ENCODE measurements around the gene IQCN. TPM values are rescaled to one million over a fixed set of nuclear protein-coding genes. Genes with fewer than 3 reads are reported as not detected.
A peak's percentile ranks its signal among the peaks of the same experiment; 100 is the strongest.
"Not testable (repeated sequence)": the region's sequence is repeated elsewhere in the genome, so short reads cannot be mapped to it uniquely, and the experiment has no call there.

IQCN gene
- total RNA-seq, 1 donor from 2014 or later = 0.57 TPM

DNA sequence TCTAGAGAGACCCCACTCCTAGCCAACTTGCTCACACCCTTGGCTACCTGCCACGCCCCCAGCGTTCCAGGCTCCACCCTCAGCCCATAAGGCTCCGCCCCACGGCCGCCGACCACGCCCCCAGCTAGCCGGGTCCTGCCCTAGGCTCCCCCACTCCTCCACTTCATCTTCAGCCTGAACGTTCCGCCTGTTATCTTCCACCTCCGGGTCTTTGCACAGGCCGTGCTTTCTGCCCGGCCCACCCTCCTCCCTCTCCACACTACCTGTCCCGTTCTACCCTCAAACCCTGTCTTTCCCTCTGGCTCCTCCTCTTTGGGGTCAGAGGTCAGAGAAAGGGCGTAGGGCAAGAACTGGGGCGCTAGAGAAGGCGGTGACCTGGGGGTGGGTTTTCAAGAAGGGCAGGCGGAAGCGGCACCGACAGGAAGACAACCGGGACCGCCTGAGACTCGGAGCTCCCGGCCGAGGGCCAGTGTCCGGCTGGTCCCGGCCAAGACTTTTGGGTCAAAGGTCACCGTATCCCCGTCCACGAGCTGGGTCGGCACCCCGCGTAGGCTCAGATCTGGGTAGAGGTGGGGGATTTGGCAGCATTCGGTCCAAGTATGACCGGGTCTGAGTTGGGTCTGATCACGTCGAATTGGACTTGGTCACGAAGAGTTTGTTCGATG lies 50.3 kb downstream of the IQCN start:
- intact Hi-C loops (cut with micrococcal nuclease) = no loop called here
- ATAC-seq (peak; percentile 16), DNase-seq (peak; percentile 70)

DNA sequence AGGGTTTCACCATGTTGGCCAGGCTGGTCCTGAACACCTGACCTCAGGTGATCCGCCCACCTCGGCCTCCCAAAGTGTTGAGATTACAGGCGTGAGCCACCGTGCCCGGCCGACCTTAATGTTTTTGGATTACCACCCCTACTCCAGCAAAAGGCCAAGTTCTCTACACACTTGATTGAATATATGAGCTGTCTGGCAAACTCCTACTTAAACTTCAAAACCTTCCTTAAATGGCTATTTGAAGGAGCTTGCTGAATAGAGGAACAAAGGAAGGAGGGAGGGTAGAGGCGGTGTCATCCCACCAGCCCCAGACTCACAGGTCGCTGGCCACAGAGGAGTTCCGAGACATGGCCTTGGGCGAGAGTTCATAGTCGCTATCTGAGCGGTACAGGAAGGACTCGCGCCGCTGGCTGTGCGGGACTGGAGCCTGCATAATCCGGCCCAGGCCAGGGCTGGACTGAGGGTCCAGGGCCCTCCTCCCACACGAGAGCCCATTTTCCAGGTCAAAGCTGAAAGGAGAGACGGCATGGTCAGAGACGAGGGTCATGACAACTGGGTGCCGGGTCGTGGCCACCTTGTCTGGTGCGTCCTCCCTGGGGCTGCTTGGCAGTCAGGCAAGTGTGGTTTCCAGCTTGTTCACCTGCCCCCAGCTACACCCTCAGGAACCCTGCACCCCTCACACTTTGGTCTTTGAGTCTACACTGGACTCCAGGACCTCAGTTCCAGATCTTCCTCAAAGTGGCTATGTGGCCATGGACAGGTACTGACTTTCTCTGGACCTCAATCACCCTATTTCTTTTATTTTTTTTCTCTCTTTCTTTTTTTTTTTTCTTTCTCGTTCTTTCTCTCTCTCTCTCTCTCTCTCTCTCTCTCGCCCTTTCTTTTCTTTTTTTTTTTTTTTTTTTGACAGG lies 52.2 kb downstream of the IQCN start:
- no peak for DNase-seq

DNA sequence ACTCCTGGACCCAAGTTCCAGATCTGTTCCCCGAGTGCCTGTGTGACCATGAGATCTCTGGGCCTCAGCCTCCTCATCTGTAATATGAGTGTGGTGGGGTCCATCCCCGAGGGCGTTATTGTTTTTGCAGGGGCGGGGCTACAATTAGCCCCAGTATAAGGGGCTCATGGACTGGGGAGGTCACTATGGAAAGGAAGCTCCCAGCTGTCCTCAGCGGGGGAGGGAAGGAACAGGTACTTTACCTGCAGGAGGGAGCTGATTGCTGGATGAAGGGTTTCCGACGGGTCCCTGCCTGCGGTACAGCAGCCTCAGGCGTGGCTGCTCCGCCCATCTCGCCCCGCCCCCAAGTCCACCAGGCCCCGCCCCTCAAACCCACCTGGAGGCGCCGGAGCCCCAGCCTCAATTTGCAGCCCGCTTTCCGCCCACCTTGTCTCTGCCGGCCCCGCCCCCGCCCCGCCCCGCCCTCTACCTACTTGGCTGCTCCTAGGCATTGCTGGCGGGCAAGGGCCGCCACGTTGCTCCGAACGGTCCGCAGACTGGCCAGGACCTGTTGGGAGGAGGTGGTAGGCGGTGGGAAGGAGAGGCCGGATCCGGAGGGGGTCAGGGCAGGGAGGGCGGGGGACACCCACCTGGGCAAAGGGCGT lies 53.5 kb downstream of the IQCN start:
- intact Hi-C loops (cut with micrococcal nuclease) = no loop called here
- DNase-seq = no peak
- no peak for ATAC-seq

More for the DNA sequence above, 52.2 kb downstream of the IQCN start:
- ATAC-seq = no peak
- intact Hi-C loops (cut with micrococcal nuclease) = no loop called here

DNA sequence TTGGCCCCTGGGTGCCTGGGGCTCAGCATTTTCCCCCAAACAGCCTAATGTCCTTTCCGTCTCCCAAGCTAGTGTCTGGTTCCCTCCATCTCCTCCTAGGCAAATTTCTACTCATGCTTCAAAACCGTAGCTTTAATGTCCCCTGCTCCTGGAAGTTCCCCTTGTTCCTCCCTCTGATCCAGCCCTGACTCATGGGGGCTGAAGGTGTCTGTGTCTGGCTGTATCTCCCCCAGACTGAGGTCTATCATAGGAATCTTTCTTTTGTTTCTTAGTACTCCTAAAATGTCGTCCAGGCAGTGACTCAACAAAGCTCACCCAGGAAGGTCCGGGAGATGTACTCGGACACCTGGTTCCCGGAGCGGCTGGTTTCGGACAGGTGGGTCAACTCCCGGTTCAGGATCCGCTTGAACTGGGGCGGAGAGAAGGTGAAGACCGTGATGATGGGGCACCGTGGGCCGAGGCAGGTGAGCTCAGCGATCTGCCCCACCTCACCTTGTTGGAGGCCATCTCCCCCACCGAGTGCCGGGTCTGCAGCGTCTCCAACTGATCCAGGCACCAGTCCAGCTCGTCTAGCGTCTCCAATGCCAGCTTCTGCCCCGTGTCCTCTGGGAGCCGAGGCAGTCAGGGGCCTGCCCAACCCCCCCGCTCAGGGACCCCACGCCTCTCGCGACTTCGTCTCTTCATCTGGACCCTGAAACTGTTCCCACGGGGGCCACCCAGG lies 54.2 kb downstream of the IQCN start:
- ATAC-seq = no peak
- intact Hi-C loops (cut with micrococcal nuclease) = loop anchor here (10.0 kb wide), 1 partner anchor 45 kb away; no protein-coding TSS in a partner anchor
- no peak for DNase-seq

DNA sequence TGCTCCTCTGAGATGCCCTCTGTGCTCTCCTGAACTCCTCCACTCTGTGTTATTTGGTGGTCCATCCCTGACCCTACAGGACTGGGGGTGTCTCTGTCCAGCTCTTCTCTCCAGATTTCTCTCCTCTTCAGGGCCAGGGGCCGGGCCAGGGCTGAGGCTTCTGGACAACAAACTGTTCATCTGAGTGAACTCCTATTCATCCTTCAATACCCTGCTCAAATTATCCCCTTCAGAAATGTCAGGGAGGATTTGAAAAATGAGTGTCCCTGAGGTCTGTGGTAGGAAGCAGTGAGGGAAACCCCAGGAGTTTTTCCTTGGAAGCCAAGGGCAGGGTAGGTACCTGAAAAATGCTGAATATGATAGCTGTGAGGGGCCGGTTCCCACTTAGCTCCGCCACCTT lies 55.7 kb downstream of the IQCN start:
- intact Hi-C loops (cut with micrococcal nuclease) = loop anchor here (10.0 kb wide), 1 partner anchor 46 kb away; no protein-coding TSS in a partner anchor
- ATAC-seq (no peak), DNase-seq (no peak)

DNA sequence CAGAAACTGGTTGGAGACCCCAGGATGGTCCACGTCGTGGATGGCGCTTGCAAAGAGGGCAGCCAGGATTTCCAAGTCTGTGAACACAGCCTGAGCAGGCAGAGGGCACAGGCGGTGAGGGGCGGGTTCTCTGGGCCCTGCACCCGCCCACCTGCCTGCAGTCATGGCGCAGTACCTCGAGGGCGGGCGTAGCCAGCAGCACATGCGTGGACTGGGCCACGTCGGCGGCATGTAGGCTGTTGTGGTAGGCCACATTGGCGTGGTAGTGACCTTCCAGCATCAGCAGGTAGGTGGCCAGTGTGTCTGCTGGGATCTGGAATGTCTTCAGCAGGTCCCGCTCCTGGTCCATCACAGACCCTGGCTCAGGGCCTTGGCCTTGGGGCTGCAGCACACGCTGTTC lies 56.1 kb downstream of the IQCN start:
- no peak for ATAC-seq
- DNase-seq = no peak
- intact Hi-C loops (cut with micrococcal nuclease) = loop anchor here (10.0 kb wide), 1 partner anchor 47 kb away; no protein-coding TSS in a partner anchor

DNA sequence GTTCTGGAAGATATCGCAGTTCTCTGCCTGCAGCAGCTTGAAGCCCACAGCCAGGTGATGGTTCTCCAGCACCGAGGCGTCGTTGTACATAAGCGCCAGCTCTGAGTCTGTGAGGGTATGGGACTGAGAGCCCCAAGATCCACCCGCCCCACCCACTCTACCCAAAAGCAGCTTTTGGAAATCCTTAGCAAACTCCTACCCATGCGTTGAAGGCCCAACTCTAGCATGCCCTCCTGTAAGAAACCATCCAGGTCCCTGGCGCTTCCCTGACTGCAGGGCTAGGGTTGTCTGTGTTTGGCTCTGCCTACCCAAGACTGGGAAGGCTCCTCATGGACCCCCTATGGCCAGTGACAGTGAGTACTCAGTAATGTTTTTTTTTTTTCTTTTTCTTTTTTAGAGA lies 57.5 kb downstream of the IQCN start:
- no peak for ATAC-seq
- intact Hi-C loops (cut with micrococcal nuclease) = loop anchor here (10.0 kb wide), 1 partner anchor 48 kb away; no protein-coding TSS in a partner anchor

DNA sequence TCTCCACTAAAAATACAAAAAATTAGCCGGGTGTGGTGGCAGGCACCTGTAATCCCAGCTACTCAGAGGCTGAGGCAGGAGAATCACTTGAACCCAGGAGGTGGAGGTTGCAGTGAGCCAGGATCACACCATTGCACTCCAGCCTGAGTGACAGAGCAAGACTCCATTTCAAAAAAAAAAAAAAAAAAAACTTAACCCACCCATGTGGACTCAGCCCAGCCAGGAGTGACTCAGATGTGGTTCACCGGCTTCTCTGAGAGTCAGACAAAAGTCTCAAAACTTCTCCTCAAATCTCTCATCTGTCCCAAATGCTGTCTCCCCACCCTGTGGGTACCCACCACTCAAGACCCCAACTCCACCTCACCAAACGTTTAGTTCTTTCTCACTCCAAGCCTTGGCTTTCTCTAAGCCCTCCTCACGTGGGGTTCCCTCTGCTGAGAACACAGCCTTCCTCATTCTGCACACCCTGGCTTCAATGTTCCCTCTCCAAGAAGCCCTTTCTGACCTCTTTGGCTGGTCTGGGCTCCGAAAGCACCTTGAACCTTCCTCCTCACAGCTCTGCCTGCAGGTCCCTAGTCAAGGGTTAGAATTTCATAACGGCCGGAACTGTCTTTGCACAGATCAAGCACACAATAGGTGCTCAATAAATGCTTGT lies 59.3 kb downstream of the IQCN start:
- intact Hi-C loops (cut with micrococcal nuclease) = loop anchor here (10.0 kb wide), 1 partner anchor 50 kb away; no protein-coding TSS in a partner anchor
- DNase-seq = no peak
- no peak for ATAC-seq

More for the DNA sequence above, 57.5 kb downstream of the IQCN start:
- DNase-seq = no peak

DNA sequence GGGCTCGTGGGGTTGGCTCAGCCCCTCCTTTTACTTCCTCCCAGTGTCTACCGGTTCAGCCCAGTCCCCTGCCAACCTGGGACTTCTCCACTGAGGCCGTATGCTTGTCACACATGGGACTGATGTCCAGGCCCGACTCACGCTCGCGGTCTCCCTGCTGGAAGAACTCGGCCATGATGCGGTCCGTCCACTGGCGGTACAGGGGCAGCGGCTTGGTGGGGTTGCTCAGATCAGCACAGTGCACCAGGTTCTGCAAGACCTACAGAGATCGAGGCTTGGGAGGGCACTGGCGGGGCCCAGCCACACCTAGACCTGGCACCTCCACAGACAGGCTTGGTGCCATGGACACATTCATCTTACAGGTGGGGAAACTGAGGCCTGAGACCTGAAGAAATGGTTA lies 62.6 kb downstream of the IQCN start:
- ATAC-seq (no peak), DNase-seq (no peak)
- intact Hi-C loops (cut with micrococcal nuclease) = loop anchor here (10.0 kb wide), 1 partner anchor 53 kb away; no protein-coding TSS in a partner anchor

DNA sequence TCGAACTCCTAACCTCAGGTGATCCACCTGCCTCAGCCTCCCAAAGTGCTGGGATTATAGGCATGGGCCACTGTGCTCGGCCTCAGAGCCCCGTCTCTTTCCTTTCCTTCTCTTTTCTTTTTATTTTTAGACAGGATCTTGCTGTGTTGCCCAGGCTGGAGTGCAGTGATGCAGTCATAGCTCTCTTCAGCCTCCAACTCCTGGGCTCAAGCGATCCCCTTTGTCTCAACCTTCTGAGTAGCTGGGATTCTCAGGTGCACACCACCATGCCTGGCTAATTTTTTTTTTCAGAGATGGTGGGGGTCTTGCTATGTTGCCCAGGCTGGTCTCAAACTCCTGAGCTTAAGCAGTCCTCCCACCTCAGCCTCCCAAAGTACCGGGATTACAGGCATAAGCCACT lies 64.3 kb downstream of the IQCN start:
- DNase-seq, ATAC-seq: not testable (repeated sequence)
- intact Hi-C loops (cut with micrococcal nuclease) = loop anchor here (10.0 kb wide), 2 partner anchors 55 to 115 kb away; partner anchors contain the start of gene LSM4

DNA sequence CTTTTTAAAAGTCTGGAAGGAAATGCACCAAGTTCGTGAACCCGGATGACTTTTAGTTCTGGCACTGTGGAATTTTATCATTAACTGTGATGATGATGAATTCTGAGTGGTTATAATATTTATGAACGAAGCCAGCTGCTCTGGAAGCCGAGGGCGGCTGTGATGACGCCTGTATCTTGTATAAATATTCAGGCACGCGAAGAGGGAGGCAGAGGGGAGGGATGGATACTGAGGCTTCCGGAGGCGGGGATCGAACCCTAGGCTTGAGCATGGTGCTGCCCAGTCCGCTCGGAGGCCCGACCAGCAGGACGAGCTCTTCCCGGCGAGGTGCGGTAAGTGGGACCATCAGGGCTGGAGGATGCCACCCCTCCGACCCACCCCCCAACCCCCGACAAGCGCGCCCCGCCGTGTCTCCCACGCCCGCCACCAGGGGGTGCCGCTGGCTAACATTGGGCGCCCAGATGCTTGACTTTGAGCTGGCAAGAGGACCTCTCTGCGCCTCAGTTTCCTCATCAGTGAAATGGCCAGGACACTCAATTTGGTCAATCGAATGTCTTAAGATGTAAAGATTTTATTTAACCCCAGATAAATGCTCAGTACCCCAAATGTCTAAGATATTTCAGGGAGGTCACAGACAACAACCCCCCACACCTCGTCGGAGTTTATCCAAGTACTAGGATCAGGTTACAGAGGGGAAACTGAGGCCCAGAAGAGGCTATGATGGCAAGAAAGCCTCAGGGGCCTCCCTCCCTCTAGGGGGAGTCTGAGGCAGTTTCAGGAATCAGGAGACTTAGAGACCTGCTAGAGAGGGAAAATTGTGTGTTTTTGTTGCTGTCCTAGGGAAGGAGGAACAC lies 65.9 kb downstream of the IQCN start:
- DNase-seq = peak; percentile 69
- no peak for ATAC-seq
- intact Hi-C loops (cut with micrococcal nuclease) = loop anchor here (10.0 kb wide), 1 partner anchor 116 kb away; the partner anchor contains the start of gene LSM4

Small RNA genes within 50 kb of the gene (microRNA-seq; reads per million reads assigned to microRNA genes)
- gene MIR3188 (ENCODE audit: borderline number of aligned reads) = not detected

Other genes starting within 250 kb of the IQCN start
- gene IL12RB1, start 187.5 kb downstream of the IQCN start, total RNA-seq = 0.94 TPM
- 5.6 TPM for gene MAST3, start 176.7 kb downstream of the IQCN start, total RNA-seq
- gene PIK3R2, start 121.3 kb downstream of the IQCN start, total RNA-seq = 29.6 TPM
- 20.6 TPM for gene IFI30, start 100.6 kb downstream of the IQCN start, total RNA-seq
- gene MPV17L2, start 81.2 kb downstream of the IQCN start, total RNA-seq = 9.0 TPM
- gene RAB3A, start 70.4 kb downstream of the IQCN start, total RNA-seq = 35.5 TPM
- 1.2 TPM for gene PDE4C, start 48.0 kb downstream of the IQCN start, total RNA-seq
- 89.2 TPM for gene JUND, start 7.2 kb upstream of the IQCN start, total RNA-seq
- 98.0 TPM for gene LSM4, start 48.6 kb upstream of the IQCN start, total RNA-seq
- 41.2 TPM for gene PGPEP1, start 66.1 kb upstream of the IQCN start, total RNA-seq
- gene GDF15, start 111.7 kb upstream of the IQCN start, total RNA-seq = 0.27 TPM
- 2.9 TPM for gene LRRC25, start 123.2 kb upstream of the IQCN start, total RNA-seq
- gene SSBP4, start 144.9 kb upstream of the IQCN start, total RNA-seq = 36.4 TPM
- gene ISYNA1, start 163.7 kb upstream of the IQCN start, total RNA-seq = 24.4 TPM
- gene ELL, start 247.6 kb upstream of the IQCN start, total RNA-seq = 9.3 TPM